ENCODE data around the gene CBR3.

GRCh38 chr21:36129219-36129618 lies 5.7 kb upstream of the CBR3 start:
- no peak for TF ChIP-seq FOXP1 (CRISPR knock-in tag; IDR thresholded peaks at IDR 0.05; ENCODE audit: borderline replicate concordance)
- TF ChIP-seq NR2C2 (CRISPR knock-in tag; IDR thresholded peaks at IDR 0.05), result no peak
- no peak for TF ChIP-seq USF1 (CRISPR knock-in tag; IDR thresholded peaks at IDR 0.05)
- TF ChIP-seq NR1H2 (CRISPR knock-in tag; IDR thresholded peaks at IDR 0.05), result no peak
- no peak for TF ChIP-seq ZNF263 (CRISPR knock-in tag; IDR thresholded peaks at IDR 0.05; ENCODE audit: low read depth)
- TF ChIP-seq CTCF (IDR thresholded peaks at IDR 0.05), result no peak
- TF ChIP-seq E2F4 (CRISPR knock-in tag; IDR thresholded peaks at IDR 0.05; ENCODE audit: borderline replicate concordance, low read depth), result no peak

All from WTC11 (cell line).